Activated CD4-positive, alpha-beta T cell treated with anti-CD3 and anti-CD28 coated beads, Interleukin-10, Interleukin-2, amounts not matched to agents 100 ng/mL and 50 ng/mL, durations not matched to agents 16 hours and 8 hours (primary cell): ENCODE measurements around the gene PRSS27.
"Not testable (repeated sequence)": the region's sequence is repeated elsewhere in the genome, so short reads cannot be mapped to it uniquely, and the experiment has no call there.

Experiments used
- DNase-seq: peaks from one replicate; pipeline ENCODE4 v3.0.0-alpha.2; 2020

PRSS27 gene

DNA sequence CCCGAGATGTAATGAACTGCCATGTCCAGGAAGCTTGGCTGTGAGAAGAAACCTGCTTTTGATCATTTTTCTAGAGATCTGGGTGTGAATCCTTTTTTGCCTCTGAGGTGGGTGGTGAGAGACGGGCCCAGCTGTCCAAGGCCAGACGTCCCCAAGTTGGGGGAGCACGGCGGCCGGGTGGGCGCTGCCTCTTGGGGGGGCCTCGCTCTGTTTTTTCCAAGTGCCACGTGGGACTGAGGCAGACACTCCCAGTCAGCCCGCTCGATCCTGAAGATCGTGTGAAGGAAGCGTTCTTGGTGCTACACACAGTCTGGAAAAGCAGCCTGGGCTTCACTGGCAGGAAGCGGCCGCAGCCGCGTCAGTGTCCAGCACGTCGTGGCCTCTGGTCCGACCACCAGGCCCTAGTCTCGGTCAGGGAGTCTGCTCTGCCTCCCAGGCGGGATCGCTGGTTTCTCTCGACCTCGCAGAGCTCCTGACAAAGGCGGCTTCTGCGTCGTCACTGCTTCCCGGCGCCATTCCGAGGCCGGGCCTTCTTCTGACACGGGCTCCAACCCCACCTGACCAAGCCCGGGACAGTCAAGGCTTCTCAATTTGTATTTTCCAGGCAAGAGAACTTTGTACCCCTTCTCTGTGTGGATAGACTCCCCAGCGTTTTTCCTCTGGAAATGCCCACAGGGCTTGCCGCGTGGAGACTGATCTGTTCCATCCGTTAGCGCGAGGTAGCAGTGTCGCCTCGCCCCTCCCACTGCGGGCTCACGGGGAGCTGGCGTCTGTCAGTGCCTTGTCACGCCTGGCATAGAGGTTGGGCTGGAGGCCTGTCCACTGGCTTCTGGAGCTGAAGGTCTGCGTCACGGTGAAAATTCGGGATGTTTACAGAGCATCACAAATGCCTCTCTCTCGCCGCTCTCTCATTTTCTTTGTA, 12.4 kb downstream of the PRSS27 start:
- DNase-seq = no peak

- no peak for DNase-seq
Measured at GRCh38 chr16:2706611-2707311, 13.3 kb downstream of the PRSS27 start.

GRCh38 chr16:2706085-2706484, 13.9 kb downstream of the PRSS27 start:
- DNase-seq = no peak

DNA sequence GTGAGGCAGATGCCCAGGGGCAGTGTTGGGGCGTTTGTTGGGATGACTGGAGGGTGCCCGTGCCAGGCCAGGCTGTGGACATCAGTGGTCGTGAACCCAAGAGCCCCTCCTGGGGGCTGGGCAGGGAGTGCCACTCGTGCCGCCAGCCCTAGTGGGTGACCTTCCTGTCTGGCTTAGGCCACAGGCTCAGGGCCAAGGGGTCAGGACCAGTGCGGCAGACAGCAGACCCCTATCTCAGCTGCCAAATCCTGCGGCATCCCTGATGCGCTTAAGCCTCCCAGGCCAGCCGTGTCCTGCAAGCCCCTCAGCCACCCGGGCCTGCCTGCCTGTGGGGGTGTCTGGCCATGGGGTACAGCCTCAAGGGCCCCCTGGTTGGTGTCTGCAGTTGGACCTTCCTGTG, 14.7 kb downstream of the PRSS27 start:
- no peak for DNase-seq

DNA sequence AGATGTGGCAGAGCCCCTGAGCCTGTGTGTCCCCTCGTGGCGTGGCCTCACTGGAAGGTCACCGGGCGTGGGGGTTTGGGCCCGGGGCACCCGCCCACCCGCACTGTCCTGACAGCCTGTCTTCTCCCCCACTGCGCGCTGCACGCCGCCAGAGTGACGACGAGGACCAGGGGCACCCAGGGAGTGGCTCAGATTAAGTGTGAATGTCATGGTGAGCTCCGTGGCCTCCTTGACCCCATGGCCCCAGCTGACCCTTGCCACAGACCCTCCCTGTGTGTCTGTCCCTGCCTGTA, 15.1 kb downstream of the PRSS27 start:
- no peak for DNase-seq

DNA sequence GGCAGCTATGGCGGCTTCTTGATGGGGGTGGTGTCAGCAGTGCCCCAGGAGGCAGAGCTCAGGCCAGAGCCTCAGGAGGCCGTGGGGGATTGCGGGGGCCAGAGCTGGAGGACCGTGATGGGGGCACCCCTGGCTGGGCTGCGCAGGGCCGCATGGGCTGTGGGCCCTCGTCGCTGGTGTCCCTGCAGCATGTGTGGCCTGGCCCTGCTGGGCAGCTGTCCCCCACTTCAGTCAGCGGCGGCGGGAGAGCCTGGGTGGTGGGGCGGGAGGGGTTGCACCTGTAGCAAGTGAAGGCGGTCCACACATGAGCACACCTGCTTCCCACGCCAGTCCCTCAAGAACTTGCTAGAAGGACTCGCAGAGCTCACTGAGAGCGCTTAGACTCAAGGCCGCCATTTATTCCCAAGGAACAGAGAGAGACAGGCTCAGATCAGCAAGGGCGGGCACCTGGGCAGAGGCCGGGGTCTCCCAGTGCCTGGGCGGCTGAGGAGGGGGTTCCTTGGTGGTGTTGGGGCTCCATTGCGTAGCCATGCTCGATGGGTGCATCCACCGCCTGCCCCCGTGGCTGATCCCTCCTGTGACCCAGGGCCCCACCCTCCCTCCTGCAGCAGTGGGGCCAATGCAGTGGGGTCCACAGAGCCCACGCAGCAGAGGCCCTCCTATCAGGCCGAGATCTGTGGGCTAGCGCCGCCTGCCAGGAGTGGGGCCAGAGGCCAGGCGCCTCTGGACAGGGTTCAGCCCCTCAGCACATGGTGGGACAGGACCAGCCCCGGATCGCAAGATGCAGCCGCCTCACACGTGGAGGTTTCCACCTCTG, 15.7 kb downstream of the PRSS27 start:
- no peak for DNase-seq

DNA sequence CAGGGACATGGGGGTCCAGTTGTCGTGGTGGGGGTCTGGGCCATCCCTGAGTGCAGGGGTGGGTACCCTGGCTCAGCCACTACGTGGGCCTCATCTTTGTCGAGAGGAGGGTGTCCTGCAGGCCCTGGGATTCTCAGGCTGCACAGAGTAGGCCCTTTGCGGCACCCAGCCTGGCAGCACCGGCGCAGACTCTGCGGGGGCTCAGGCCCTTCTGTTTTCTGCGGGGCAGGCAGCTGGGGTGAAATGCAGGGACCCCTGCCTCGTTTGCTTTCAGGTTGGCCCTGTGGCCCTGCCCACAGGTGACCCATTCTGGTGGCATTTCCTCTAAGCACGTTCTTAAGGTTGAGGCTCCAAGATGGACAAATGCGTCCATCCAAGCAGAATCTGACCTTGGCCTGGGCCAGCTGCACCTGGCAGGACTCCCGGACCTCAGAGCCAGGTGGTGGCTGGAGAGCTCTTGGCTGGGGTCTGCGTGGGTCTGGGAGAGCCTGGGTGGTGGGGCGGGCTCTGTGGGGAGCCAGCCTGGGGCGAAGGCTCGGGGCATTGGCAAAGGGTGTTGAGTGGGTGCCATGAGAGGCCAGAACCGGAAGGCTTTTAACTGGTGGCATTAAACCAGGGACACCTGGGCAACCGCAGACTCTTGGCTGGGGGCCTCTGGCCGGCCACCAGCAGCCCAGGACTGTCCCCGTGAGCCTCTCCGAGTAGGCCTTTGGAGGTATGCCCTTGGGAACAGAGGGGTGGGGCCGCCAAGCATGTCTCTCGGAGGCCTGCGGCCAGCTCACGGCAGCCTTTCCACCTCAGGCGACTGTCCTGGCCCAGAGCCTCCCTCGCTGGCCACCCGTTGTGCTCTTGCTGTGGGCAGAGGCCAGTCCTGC, 16.9 kb downstream of the PRSS27 start:
- no peak for DNase-seq

- DNase-seq = no peak
Measured at GRCh38 chr16:2702438-2702825, 17.6 kb downstream of the PRSS27 start.

- no peak for DNase-seq
Measured at GRCh38 chr16:2701713-2702437, 18.1 kb downstream of the PRSS27 start.

- no peak for DNase-seq
Measured at GRCh38 chr16:2701272-2701671, 18.8 kb downstream of the PRSS27 start.

DNA sequence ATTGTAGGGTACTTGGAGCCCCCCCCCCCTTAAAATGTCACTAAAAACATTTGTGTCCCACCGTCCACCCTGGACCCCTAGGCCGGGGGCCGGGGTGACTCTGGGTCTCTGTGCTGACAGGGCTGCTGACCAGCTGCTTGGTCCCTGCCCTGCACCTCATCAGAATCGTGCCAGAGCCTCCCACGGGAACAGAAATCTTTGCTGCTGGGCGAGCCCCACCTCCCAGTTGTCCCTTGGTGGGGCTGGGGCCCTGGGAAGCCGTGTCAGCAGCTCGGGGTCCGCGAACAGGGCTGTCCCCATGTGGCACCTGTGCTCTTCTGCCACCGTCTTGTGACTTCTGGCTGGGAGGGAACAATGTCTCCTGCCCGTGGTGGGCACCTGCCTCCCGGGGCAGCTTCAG, 19.2 kb downstream of the PRSS27 start:
- DNase-seq = no peak

GRCh38 chr16:2699791-2700600, 20.0 kb downstream of the PRSS27 start:
- DNase-seq = no peak

DNA sequence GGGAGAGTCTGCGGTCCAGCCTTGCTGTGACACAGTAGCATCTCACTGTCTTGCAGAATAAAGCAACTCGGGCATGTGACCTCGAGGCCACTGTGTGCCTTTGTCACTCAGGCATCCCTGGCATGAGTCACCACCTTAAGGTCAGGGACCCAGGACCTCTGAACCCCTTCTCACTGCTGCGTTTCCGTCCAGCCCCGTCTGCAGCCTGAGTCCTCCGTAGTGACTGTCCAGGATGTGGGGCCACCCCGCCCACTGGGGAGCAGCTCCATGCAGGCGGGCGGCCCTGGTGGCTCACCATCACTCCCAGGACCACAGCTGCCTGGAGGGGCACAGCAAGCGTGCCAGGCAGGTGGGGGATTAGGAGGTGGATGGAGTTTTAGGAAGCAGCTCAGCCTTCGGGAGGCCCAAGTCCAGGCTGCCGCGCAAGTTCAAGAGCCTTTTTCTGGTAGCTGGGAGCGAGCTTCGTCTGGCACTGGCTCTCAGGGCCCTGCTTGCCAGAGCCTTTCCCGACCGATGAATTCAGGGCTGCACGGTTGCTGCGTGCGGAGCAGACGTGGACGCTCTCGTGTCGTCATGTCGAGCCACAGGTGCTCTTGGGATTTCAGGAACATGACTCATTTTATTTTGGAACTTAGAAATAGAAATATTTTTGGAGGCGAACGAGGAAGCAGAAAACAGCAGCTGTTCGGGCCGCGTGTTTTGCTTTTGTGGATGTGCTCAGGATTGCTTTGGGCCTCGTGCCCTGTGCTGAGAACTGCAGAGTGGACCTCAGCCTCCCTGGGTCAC, 20.9 kb downstream of the PRSS27 start:
- DNase-seq = no peak

DNA sequence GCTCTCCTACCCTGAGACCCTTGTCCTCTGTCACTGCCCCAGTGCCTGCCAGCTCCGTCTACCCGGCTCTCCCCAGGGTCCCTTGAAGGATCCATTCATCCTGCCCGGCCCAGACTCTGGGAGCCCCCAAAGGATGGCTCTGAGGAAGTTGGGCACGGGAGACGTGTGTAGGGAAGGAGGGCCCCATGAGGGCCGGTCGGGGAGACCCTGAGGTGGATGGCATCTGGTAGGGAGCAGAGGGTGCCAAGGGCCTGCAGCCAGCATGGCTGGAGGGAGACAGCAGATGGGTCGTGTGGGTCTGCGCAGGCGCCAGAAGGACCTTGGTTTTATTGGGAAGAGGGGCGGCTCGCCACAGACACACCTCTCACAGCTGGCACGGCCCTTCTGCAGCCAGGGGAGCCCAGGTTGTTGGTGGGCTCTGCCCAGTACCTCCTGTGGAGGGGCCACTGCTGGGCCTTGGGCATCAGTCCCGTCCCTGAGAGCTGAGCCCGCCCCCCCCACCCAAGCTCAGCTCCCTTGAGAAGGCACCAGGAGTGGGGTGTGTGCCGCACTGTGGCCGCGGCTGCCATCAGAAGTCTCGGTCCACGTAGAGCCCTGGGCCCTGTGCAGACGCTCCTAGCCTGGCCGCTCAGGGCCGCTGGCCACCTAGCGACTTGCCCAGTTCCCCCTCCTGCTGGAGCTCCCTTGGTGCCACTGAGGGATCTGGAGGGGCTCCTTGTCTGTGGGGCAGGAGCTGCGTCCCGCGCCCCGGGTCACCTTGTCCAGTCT, 21.7 kb downstream of the PRSS27 start:
- no peak for DNase-seq

DNA sequence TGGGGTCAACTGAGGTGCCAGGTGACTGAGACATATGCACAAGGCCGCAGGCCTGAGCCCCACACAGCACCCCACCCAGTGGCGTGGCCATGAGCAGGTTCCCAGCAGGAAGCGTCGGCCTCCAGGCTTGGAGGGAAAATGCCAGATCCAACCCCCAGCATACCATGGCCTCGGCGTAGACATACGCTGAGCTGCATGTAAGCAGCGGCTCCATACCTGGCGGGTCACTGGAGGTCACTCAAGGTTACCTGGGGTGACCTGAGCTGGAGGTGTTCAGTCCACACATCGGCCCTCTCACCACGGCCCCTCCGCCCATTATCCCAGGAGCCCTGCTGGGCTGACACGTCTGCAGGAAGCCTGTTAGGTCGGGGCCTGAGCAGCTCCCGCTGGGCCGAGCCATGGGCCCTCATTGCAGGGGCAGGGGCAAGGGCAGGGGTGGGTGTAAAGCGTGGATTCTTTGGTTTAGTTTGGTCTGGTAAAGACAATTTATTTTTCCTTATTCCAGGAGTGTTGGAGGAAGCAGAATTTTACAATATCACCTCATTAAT, 22.5 kb downstream of the PRSS27 start:
- DNase-seq = no peak

- DNase-seq = not testable (repeated sequence)
Measured at GRCh38 chr16:2696601-2697250, 23.3 kb downstream of the PRSS27 start.

DNA sequence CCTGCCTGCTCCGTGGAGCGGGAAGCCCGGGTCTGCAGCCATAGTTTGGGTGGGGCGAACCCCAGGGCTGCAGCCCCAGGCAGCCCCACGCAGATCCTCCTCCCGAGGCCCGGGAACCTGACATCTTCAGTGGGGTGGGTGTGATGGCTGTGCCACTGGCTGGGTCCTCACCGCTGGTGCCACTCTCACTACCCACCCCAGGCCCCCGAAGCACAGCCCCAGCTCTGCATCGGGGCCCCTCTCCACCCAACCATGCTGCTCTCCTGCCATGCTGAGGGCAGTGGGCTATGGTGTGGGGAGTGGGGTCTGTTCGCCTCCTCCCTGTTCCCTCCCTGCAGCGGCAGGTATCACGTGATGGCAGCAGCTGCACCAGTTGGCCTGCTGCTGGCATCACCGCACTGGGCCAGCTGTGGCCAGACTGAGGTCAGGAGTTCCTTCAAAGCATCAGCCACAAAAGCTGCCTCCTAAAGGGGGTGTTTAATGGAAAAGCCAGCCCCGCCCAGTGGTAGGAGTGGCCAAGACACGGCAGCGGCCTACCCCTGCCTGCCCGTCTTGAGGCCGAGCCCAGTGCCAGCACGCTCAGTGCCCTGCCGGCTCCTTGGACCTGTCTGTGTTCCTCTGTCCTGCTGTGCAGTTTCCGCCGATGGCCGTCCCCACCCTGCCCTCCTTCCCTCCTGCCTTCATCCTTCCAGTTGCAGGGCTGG, 26.9 kb downstream of the PRSS27 start:
- no peak for DNase-seq
